Peyer's patch (tissue), 4 donors: Measurements from ENCODE around the gene FARS2.

ENCODE experiments used
- CTCF ChIP-seq, 6 experiments: fragments of 450-650 bp in 4 of 6; fragments of 200-600 bp in 2 of 6; sonication (generic) in 1 of 6; IDR thresholded peaks; one replicate each; pipeline ENCODE4 v1.5.1; 2017 to 2019; ENCODE audit warnings: antibody characterized with exemption in 6 of 6, mild to moderate bottlenecking in 3 of 6, moderate library complexity in 1 of 6
- POLR2A ChIP-seq, 2 donors: fragments of 450-650 bp; IDR thresholded peaks; one replicate each; pipeline ENCODE4 v1.5.1; 2017; ENCODE audit warnings: antibody characterized with exemption in 2 of 2, mild to moderate bottlenecking in 2 of 2, moderate library complexity in 2 of 2

- no peak for TF ChIP-seq CTCF (IDR thresholded peaks at IDR 0.05)
- no peak for TF ChIP-seq POLR2A (IDR thresholded peaks at IDR 0.05)
Measured at GRCh38 chr6:5439749-5440148, 178.4 kb downstream of the FARS2 start.
